ENCODE measurements around the gene NUP160. TPM values are rescaled to one million over a fixed set of nuclear protein-coding genes. Genes with fewer than 3 reads are reported as not detected.
"Not testable (repeated sequence)": the region's sequence is repeated elsewhere in the genome, so short reads cannot be mapped to it uniquely, and the experiment has no call there.

Gene NUP160
- total and polyA plus RNA-seq, 2 of the 4 experiments (the other 2 are of a cell fraction), result 12.5 to 35.0 TPM

- dilution Hi-C loops (cut with HindIII; ENCODE audit: low sequenced_read_pairs, unreplicated experiment); H3K56ac ChIP-seq (ENCODE audit: extremely low read depth, insufficient read depth, low read length); H4K20me1 ChIP-seq (ENCODE audit: insufficient read depth, low read length); CTCF ChIA-PET; H3K9ac ChIP-seq (ENCODE audit: low read depth, low read length); H3K4me3 ChIP-seq (ENCODE audit: insufficient read depth, low read depth, low read length); H2AFZ ChIP-seq (replicated peaks; ENCODE audit: low read length, poor library complexity); H3K4me1 ChIP-seq (ENCODE audit: control insufficient read depth, insufficient read depth, low read length); H3K18ac ChIP-seq (ENCODE audit: low read depth, low read length); H3K27ac ChIP-seq (ENCODE audit: insufficient read depth, low read length); ATAC-seq (ENCODE audit: low read depth); H3K4me2 ChIP-seq (ENCODE audit: low read depth, low read length); H3K23ac ChIP-seq (ENCODE audit: low read depth, low read length); H3K9me1 ChIP-seq (ENCODE audit: insufficient read depth, low read length); DNase-seq; H2AK9ac ChIP-seq (replicated peaks; ENCODE audit: low read depth, low read length, poor library complexity); H3K27me3 ChIP-seq (ENCODE audit: control insufficient read depth, insufficient read depth, low read length); H2AK5ac ChIP-seq (ENCODE audit: low read depth, low read length); H2BK5ac ChIP-seq (ENCODE audit: low read depth, low read length, poor library complexity, severe bottlenecking); H3K4ac ChIP-seq (ENCODE audit: low read depth, low read length); H3K14ac ChIP-seq (replicated peaks; ENCODE audit: low read depth, low read length); BruUV-seq (replicated peaks); H4K5ac ChIP-seq (ENCODE audit: low read depth, low read length); H2BK120ac ChIP-seq (ENCODE audit: low read depth, low read length); H4K91ac ChIP-seq (ENCODE audit: insufficient read depth, low read depth, low read length); H2BK20ac ChIP-seq (ENCODE audit: low read depth, low read length); H2BK15ac ChIP-seq (ENCODE audit: low read depth, low read length); H3K9me3 ChIP-seq (ENCODE audit: control insufficient read depth, insufficient read depth, low read length); H4K8ac ChIP-seq (ENCODE audit: low read depth in 2 of 2, low read length in 2 of 2): not testable (repeated sequence)
- Histone ChIP-seq H3K79me1 (ENCODE audit: low read depth in 1 of 2, low read length in 2 of 2) (peaks cover 20 to 30% of the 10 kb centered on the region in 2 experiments; a peak in 3 of 4 replicates), H3K36me3 (ENCODE audit: control insufficient read depth, insufficient read depth, low read length) (peaks cover 59% of the 10 kb centered on the region)
- WGBS, 2 experiments (ENCODE audit: extremely low coverage in 2 of 2, insufficient read length in 1 of 2), result 95% methylated on average over 4 of the region's 7 CpGs; no CpG with 5 or more reads in 1 of the 2 experiments
- intact Hi-C loops (cut with micrococcal nuclease), result loop anchor here (10.0 kb wide), 1 partner anchor 67 kb away; no protein-coding TSS in a partner anchor
- in situ Hi-C loops (cut with MboI; ENCODE audit: low sequenced_read_pairs), result loop anchor here (25.0 kb wide), 1 partner anchor 951 kb away; no protein-coding TSS in a partner anchor
- POLR2A ChIA-PET (ENCODE audit: unreplicated experiment), result interaction anchor here (0.7 kb wide), 1 partner anchor 16 kb away, joined by 5 read pairs; no protein-coding TSS in a partner anchor
Measured at GRCh38 chr11:47737817-47738216, 110.3 kb downstream of the NUP160 start.
